ENCODE measurements around the gene PLEKHH1. TPM values are rescaled to one million over a fixed set of nuclear protein-coding genes. Genes with fewer than 3 reads are reported as not detected.

The PLEKHH1 gene
- total and polyA plus RNA-seq, 2 of the 8 experiments (the other 6 are each of a cell fraction or from before 2014, with no cell fraction given): 28.3 to 33.3 TPM

DNA sequence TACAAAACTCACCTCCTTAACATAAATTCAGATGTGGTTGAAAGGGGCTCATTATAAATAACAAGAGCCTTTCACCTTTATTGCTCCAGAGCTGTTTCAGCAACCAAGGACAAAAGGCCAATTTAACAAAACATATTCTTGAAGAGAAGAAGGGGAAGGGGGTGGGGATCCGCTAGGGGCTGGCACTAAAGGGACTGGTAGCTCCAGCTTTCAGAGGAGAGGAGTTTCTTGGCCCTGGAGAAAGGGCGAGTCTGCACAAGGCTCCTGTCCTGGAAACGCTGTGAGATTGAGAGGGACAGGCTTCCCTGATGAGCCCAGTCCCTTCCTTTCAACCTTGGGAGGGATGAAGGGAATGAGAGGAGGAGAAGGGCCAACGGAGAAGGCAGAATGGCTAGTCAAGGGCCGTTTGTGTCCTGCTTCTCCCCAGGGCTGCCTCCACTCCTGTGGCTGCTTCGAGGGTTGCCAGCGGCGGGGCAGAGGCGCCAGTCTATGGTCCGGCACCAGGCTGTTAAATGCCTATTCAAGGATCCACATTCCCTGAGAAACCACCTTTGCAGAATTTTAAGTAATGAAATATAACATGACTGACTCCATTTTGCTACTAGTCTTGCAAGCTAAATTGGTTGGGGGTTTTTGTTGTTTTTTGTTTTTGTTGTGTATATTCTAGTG lies 76.7 kb downstream of the PLEKHH1 start:
- Histone ChIP-seq H3K79me1 (ENCODE audit: low read depth, low read length) (no peaks in the 10 kb centered on the region), H3K18ac (ENCODE audit: extremely low read depth, low read length) (no peak overlapping the region), H2BK15ac (ENCODE audit: low read length) (no peak overlapping the region), H3K23me2 (ENCODE audit: low read depth, low read length) (no peaks in the 10 kb centered on the region), H4K91ac (replicated peaks; ENCODE audit: insufficient read length, low read length) (no peak overlapping the region), H4K5ac (ENCODE audit: insufficient read length, low read depth, low read length) (no peak overlapping the region), H4K8ac (ENCODE audit: extremely low read depth, insufficient read depth, low read length) (no peak overlapping the region), H3K27ac (ENCODE audit: low read depth, low read length) (no peak overlapping the region), H3K4ac (replicated peaks; ENCODE audit: insufficient read length, low read depth, low read length) (peak overlapping the region; percentile 32), H3K4me1 (replicated peaks in 1 of 4; ENCODE audit: control insufficient read depth in 3 of 4, insufficient read depth in 4 of 4, low read length in 3 of 4) (peaks cover 0 to 8% (median 2%) of the 10 kb centered on the region in 4 experiments; a peak in 4 of 7 replicates), H3K27me3 (replicated peaks in 1 of 4; ENCODE audit: control insufficient read depth in 3 of 4, extremely low read depth in 1 of 4, insufficient read depth in 3 of 4, low read length in 3 of 4) (peaks cover 18 to 80% (median 60%) of the 10 kb centered on the region in 4 experiments), H3K9me3 (ENCODE audit: insufficient read depth in 2 of 2, low read depth in 1 of 2, low read length in 1 of 2) (no peaks in the 10 kb centered on the region), H3K23ac (ENCODE audit: insufficient read length) (no peak overlapping the region), H3K14ac (ENCODE audit: insufficient read length) (no peak overlapping the region), H3K4me3 (ENCODE audit: extremely low read depth in 1 of 4, insufficient read depth in 2 of 4, low read depth in 3 of 4, low read length in 4 of 4) (no peak overlapping the region; a peak in 1 of 8 replicates), H3K36me3 (ENCODE audit: control insufficient read depth in 2 of 4, insufficient read depth in 4 of 4, low read length in 3 of 4) (no peaks in the 10 kb centered on the region), H3K4me2 (ENCODE audit: insufficient read depth in 1 of 2, low read depth in 2 of 2, low read length in 2 of 2) (peak overlapping the region; percentile 17 to 28; a peak in 2 of 4 replicates), H2AFZ (ENCODE audit: low read length) (no peak overlapping the region), H3K79me2 (ENCODE audit: control insufficient read depth in 1 of 2, insufficient read depth in 2 of 2, low read length in 2 of 2) (no peaks in the 10 kb centered on the region), H4K20me1 (replicated peaks in 1 of 2; ENCODE audit: control insufficient read depth in 1 of 2, insufficient read depth in 2 of 2, low read length in 2 of 2) (no peaks in the 10 kb centered on the region), H2BK120ac (replicated peaks; ENCODE audit: low read depth, low read length) (no peak overlapping the region), H2AK5ac (ENCODE audit: low read depth, low read length) (no peak overlapping the region), H2BK20ac (ENCODE audit: low read length) (no peak overlapping the region), H3K9ac (replicated peaks in 1 of 4; ENCODE audit: extremely low read depth in 1 of 4, low read depth in 3 of 4, low read length in 3 of 4) (no peak overlapping the region), H3K56ac (replicated peaks; ENCODE audit: insufficient read length, low read depth, low read length) (no peak overlapping the region), H2BK12ac (ENCODE audit: low read depth, low read length) (no peak overlapping the region), H2BK5ac (ENCODE audit: low read depth, low read length) (no peak overlapping the region)
- DNase-seq (ENCODE audit: low read depth in 1 of 2, low spot score in 2 of 2) (no peak), FAIRE-seq (no peak)
- ChIA-PET CTCF (ENCODE audit: partially characterized antibody) (interaction anchor here (1.1 to 3.5 kb wide), 10 partner anchors 9 to 183 kb away, joined by 3 to 19 read pairs (median 4); partner anchors contain the start of genes ARG2 and PIGH), POLR2A (ENCODE audit: partially characterized antibody) (interaction anchor here (2.8 kb wide), 1 partner anchor 9 kb away, joined by 8 read pairs; the partner anchor contains the start of gene PIGH)
- TF ChIP-seq SIX5 (IDR thresholded peaks at IDR 0.05; ENCODE audit: low read depth, low read length) (no peak), YY1 (IDR thresholded peaks at IDR 0.05; ENCODE audit: low read depth, low read length) (no peak), BRCA1 (IDR thresholded peaks at IDR 0.05; ENCODE audit: low read depth, low read length) (no peak), EP300 (IDR thresholded peaks at IDR 0.05; ENCODE audit: borderline replicate concordance in 1 of 2, low read depth in 2 of 2, low read length in 2 of 2) (no peak), JUND (IDR thresholded peaks at IDR 0.05; ENCODE audit: low read length) (no peak), PHF8 (conservative IDR thresholded peaks at IDR 0.05; ENCODE audit: low read depth, low read length) (no peak), POLR2A (IDR thresholded peaks at IDR 0.05; ENCODE audit: control extremely low read depth in 1 of 2, low read depth in 2 of 2, low read length in 2 of 2) (no peak), SP2 (IDR thresholded peaks at IDR 0.05; ENCODE audit: low read length) (no peak), ASH2L (IDR thresholded peaks at IDR 0.05; ENCODE audit: low read length) (no peak), SRF (IDR thresholded peaks at IDR 0.05; ENCODE audit: low read depth, low read length) (no peak), SIN3A (conservative IDR thresholded peaks at IDR 0.05 in 1 of 2, IDR thresholded peaks at IDR 0.05 in 1 of 2; ENCODE audit: low read depth in 1 of 2, low read length in 2 of 2) (no peak)
- WGBS, 2 experiments (ENCODE audit: extremely low coverage in 1 of 2, insufficient coverage in 1 of 2, insufficient read length in 1 of 2, insufficient replicate concordance in 2 of 2, low coverage in 1 of 2, low lambda C conversion rate in 2 of 2, missing lambda C conversion rate in 1 of 2): 61% methylated on average over 10 of the region's 10 CpGs; no CpG with 5 or more reads in 1 of the 2 experiments
